Heart right ventricle (tissue), 16 donors: Measurements from ENCODE around the gene ACOXL. TPM values are rescaled to one million over a fixed set of nuclear protein-coding genes. Genes with fewer than 3 reads are reported as not detected.

ENCODE experiments used
- ATAC-seq, 8 donors: fragments of 200-7000 bp; cut with Tn5 transposase; one replicate each; pipeline ENCODE4 v1.9.1; 2020; ENCODE audit warnings: mild to moderate bottlenecking in 8 of 8, moderate library complexity in 8 of 8, moderate number of reproducible peaks in 1 of 8
- DNase-seq, 2 donors: peaks; one replicate each; pipeline ENCODE4 v3.0.0-alpha.2; 2020
- H3K27ac ChIP-seq, 10 donors: fragments of 200-600 bp; sonication (generic) in 2 of 10; one replicate each; pipeline versions ENCODE4 v1.5.0 to v1.8.0; 2020 to 2022; ENCODE audit warnings: mild to moderate bottlenecking in 3 of 10
- H3K27me3 ChIP-seq, 7 donors: fragments of 200-600 bp; one replicate each; pipeline ENCODE4 v1.8.0; 2021 to 2022; ENCODE audit warnings: mild to moderate bottlenecking in 2 of 7
- H3K36me3 ChIP-seq, 9 donors: fragments of 200-600 bp; sonication (generic) in 1 of 9; one replicate each; pipeline versions ENCODE4 v1.5.0 to v1.8.0; 2020 to 2022; ENCODE audit warnings: mild to moderate bottlenecking in 2 of 9
- H3K4me1 ChIP-seq, 9 donors: fragments of 200-600 bp; sonication (generic) in 1 of 9; one replicate each; pipeline versions ENCODE4 v1.5.0 to v1.8.0; 2020 to 2022; ENCODE audit warnings: mild to moderate bottlenecking in 4 of 9
- H3K4me3 ChIP-seq, 10 donors: fragments of 200-600 bp; sonication (generic) in 2 of 10; one replicate each; pipeline versions ENCODE4 v1.5.0 to v1.8.0; 2020 to 2022; ENCODE audit warnings: mild to moderate bottlenecking in 7 of 10, moderate library complexity in 2 of 10
- H3K9me3 ChIP-seq, 11 donors: fragments of 200-600 bp in 10 of 11; sonication (generic) in 2 of 11; one replicate each; pipeline versions ENCODE4 v1.5.0 to v1.8.0; 2013 to 2022; ENCODE audit warnings: mild to moderate bottlenecking in 2 of 11, control low read depth in 1 of 11, moderate library complexity in 1 of 11
- WGBS, 2 donors: extraction: QIAGEN DNeasy Blood & Tissue Kit; methylation state at CpG; one replicate each; pipeline ENCODE4 v1.1.7; 2013; ENCODE audit warnings: inconsistent platforms in 1 of 2; 5-methylcytosine and 5-hydroxymethylcytosine counted together
- intact Hi-C, 10 donors: fragments of 100-400 bp; cut with DNase I; formaldehyde crosslinking; loops; one replicate each; pipeline versions ENCODE4 v1.11.1 to v1.14.2; 2022
- polyA plus RNA-seq, 2 donors: library from polyadenylated mRNA; stranded (reverse); fragments of 200-250 nt; gene quantifications; one replicate each; pipeline ENCODE4 v1.2.3, GENCODE V29; 2013
- total RNA-seq, 10 donors: library from RNA; stranded (reverse); fragmentation: NEBNext Ultra II Directional in 3 of 10; extraction: Animal tissue kit (Norgen Biotek cat#: 25700) in 3 of 10; gene quantifications; one replicate each; pipeline versions ENCODE4 v1.2.1 to v1.2.4, GENCODE V29; 2021 to 2023
- TF ChIP-seq, protein P1 (sequence below), 9 donors: fragments of 200-600 bp; sonication (generic) in 2 of 9; IDR thresholded peaks; one replicate each; pipeline versions ENCODE4 v1.5.0 to v1.8.0; 2021 to 2022; ENCODE audit warnings: antibody characterized with exemption in 9 of 9, mild to moderate bottlenecking in 5 of 9, moderate library complexity in 1 of 9
- donor health status: Arrhythmogenic right ventricular cardiomyopathy.
- donor health status: ischemic (EF 13 %, LVEDD 7.1; RV severe dilation, severe dysfunction).
- donor health status: healthy with polysubstance abuse.
- donor health status: DM: no; HTN: yes; CAD: no.
- donor health status: DM: no; HTN: no; CAD: no.
- donor health status: ischemic (EF 25% LVEDD 6.9; RV normal size, moderate dysfunction).
- donor health status: ischemic (EF 25% LVEDD 5.7; RV mildly dilated, moderate dysfunction).
- donor health status: healthy.
- donor health status: DM: yes; HTN: yes; CAD: no.
- donor health status: Ischemic cardiomyopathy.
- donor health status: ischemic (EF 35%, LVEDD 5.7; RV mildly dilated, moderate dysfunction).
- donor health status: nonischemic (EF 11% LVEDD 7.7; RV severe dilation, severe dysfunction).
- donor health status: DM: yes; HTN: yes; CAD: no.
- donor health status: PGD.
- donor health status: ischemic (EF 29% LVEDD 5.4; RV normal size, mild dysfunction).
- donor health status: nonischemic (EF 23%, LVEDD 6.1; RV moderate dilation, normal function).

Gene ACOXL
- total and polyA plus RNA-seq, 12 donors = not detected

DNA sequence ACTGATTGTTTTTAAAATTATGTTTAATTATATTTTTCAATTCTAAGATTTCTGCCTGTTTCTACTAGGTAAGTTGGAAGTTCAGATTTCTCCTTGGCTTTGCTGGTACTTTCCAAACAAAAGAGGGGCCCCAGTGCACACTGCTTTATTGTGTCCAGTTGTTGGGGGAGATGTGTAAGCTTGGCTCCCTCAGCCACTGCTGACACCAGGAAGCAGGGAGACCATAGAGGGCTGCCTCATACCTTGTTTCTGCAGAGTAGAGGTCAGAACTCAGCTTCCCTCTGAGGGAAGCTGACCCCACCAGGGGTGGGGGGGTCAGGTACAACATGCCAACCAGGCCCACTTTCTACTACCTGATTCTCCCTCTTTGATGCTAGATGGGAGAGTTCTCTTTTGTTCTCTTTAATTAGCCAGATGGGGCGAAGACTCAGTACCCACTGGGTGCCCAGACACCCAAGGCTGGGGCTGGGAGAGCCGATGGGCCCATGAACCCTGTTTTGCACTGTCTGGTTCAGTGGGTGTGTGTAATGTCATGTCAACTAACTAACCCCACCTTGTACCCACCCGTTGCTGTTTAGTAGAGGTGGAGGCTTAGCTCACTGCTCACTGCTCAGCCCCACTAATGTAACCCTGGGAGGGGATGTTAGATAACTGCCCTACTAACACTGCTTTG, 403.0 kb downstream of the ACOXL start:
- TF ChIP-seq, protein P1, sequence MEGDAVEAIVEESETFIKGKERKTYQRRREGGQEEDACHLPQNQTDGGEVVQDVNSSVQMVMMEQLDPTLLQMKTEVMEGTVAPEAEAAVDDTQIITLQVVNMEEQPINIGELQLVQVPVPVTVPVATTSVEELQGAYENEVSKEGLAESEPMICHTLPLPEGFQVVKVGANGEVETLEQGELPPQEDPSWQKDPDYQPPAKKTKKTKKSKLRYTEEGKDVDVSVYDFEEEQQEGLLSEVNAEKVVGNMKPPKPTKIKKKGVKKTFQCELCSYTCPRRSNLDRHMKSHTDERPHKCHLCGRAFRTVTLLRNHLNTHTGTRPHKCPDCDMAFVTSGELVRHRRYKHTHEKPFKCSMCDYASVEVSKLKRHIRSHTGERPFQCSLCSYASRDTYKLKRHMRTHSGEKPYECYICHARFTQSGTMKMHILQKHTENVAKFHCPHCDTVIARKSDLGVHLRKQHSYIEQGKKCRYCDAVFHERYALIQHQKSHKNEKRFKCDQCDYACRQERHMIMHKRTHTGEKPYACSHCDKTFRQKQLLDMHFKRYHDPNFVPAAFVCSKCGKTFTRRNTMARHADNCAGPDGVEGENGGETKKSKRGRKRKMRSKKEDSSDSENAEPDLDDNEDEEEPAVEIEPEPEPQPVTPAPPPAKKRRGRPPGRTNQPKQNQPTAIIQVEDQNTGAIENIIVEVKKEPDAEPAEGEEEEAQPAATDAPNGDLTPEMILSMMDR (IDR thresholded peaks at IDR 0.05) = no peak
- DNase-seq (no peak), ATAC-seq (peak in 1 of 8 donors; percentile 53)
- Histone ChIP-seq H3K27me3 (no peaks in the 10 kb centered on the region), H3K27ac (no peak overlapping the region), H3K4me1 (peaks cover 3 to 68% (median 35%) of the 10 kb centered on the region in 9 donors), H3K4me3 (no peak overlapping the region), H3K36me3 (peaks cover 0 to 25% (median 0%) of the 10 kb centered on the region in 9 donors), H3K9me3 (no peaks in the 10 kb centered on the region)
- intact Hi-C loops = no loop called here
- 90 to 93% methylated on average over 3 of the region's 3 CpGs for WGBS, 2 donors

DNA sequence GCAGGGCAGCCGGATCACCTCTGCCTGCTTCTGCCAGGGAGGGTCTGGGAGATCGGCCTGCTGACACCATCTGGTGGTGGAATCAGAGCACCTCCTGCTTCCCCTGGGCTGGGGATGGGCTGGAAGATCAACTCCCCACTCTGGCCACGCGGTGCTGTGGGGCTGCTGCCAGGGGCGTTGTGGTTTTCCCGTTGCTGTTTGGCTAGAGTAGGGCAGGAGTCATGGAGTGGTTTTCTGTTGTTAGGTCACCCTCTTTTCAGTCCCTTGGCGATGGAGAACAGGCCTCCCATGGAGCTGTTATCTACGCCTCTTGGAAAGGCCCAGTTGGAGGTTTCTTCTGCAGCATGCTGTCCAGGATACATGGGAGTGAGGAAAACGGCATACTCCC, 403.5 kb downstream of the ACOXL start:
- intact Hi-C loops = no loop called here
- no peak overlapping the region for H3K27ac ChIP-seq
- 44 to 48% methylated on average over 9 of the region's 9 CpGs for WGBS, 2 donors
- DNase-seq (peak; percentile 26 to 30), ATAC-seq (peak; percentile 59 to 88 (median 77))
- H3K27me3 ChIP-seq = no peaks in the 10 kb centered on the region
- TF ChIP-seq, protein P1 (IDR thresholded peaks at IDR 0.05) = peak in 7 of 9 donors; percentile 24 to 57 (median 36)
- H3K4me3 ChIP-seq = no peak overlapping the region
- H3K9me3 ChIP-seq = no peaks in the 10 kb centered on the region
- H3K4me1 ChIP-seq = peaks cover 3 to 68% (median 35%) of the 10 kb centered on the region in 9 donors
- peaks cover 0 to 26% (median 0%) of the 10 kb centered on the region in 9 donors for H3K36me3 ChIP-seq

DNA sequence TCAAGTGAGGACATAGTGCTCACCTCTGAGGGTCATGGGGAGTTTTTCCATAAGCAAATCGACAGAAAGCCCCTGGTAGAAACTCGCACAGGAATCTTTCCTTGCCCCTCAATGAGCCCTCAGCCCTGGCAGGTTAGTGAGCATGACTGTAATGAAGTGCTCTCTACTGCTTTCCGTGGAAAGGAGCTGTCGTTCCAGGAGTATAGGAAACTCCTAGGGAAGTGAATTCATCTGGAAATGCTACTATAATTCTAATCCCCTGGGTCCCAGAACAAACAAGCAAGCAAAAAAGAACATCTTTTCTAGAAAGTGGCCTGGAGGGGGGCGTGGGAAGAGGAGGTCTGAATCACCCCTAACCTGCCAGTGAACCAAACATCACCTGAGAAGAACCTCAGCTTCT, 406.5 kb downstream of the ACOXL start:
- ATAC-seq (peak in 4 of 8 donors; percentile 36 to 71 (median 68)), DNase-seq (no peak)
- no peaks in the 10 kb centered on the region for H3K27me3 ChIP-seq
- TF ChIP-seq, protein P1 (IDR thresholded peaks at IDR 0.05) = peak in 1 of 9 donors; percentile 10
- 64 to 75% methylated on average over 5 of the region's 5 CpGs for WGBS, 2 donors
- no peak overlapping the region for H3K27ac ChIP-seq
- intact Hi-C loops = no loop called here
- H3K4me3 ChIP-seq = no peak overlapping the region
- peaks cover 0 to 34% (median 0%) of the 10 kb centered on the region in 9 donors for H3K36me3 ChIP-seq
- H3K9me3 ChIP-seq = no peaks in the 10 kb centered on the region
- H3K4me1 ChIP-seq = peaks cover 3 to 50% (median 21%) of the 10 kb centered on the region in 9 donors

DNA sequence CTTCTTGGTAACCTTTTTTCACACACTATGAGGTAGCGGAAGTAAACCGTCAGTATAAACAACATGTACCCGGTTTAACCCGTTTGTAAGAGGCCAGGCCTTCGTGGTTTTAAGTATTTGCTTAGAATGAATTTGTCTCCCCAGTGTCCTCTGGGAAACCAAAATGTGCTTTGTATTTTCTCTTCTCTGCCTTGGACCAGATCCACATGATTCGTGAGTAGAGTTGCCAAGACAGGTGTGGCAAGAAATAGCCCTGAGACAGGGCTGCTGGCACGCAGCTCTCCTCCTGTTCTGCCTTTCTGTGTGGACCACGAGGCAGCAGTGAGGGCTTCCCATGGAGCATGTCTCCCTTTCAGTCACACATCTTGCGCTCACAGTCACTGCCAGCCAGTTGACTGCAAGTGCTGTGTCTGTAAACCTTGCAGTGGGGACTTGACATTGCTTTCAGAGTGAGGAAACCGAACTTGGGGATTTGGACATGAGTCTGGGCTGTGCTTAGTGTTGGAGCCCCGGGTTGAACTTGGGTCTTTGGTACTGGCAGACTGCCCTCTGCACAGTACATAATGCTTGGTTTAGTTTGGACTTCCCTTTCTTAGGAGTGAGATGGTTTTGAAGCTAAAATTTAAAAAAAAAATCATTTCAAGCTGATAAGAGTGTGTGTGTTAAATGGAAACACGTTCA, 407.4 kb downstream of the ACOXL start:
- Histone ChIP-seq H3K27me3 (no peaks in the 10 kb centered on the region), H3K36me3 (peaks cover 0 to 43% (median 0%) of the 10 kb centered on the region in 9 donors), H3K27ac (no peak overlapping the region), H3K4me3 (no peak overlapping the region), H3K9me3 (no peaks in the 10 kb centered on the region), H3K4me1 (peaks cover 3 to 41% (median 20%) of the 10 kb centered on the region in 9 donors)
- TF ChIP-seq, protein P1 (IDR thresholded peaks at IDR 0.05) = no peak
- ATAC-seq = peak in 1 of 8 donors; percentile 28
- 62 to 63% methylated on average over 12 of the region's 12 CpGs for WGBS, 2 donors
- no peak for DNase-seq
- intact Hi-C loops = no loop called here
